ENCODE measurements around the gene MXRA7.
A peak's percentile ranks its signal among the peaks of the same experiment; 100 is the strongest.
"Not testable (repeated sequence)": the region's sequence is repeated elsewhere in the genome, so short reads cannot be mapped to it uniquely, and the experiment has no call there.

Gene MXRA7

DNA sequence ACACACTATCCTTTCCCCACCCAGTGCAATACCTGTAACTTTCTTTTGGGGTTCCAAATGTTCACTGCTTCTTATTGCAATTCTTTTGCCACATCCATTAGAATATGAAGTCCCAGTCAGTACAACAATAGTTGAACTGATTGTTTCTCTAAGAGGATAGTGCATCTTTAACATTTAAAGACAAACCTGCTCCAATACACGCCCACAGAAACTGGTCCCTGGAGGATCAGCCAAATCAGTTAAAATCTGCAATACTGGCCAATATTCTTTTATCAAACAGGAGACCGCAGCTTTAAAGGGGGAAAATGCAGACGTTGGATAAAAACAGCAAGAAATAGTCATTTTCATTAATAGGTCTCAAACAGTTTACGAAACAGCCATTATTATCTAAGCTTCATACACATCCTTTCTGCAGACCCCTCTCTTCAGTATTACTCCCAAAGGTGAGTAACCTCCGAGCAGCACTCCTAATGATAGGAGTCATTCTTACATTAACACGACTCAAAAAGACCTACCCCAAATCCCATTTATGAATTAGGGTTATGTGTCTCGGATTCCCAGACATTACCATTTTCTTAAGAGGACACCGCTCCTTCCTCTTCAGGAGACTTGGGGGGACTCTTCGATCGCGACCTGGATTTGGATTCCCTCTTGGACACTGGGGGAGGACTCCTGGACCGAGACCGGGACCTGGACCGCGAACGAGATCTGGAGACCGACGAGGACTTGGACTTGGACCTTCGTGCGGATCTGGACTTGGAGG lies 25.0 kb upstream of the MXRA7 start:
- DNase-seq = no peak

DNA sequence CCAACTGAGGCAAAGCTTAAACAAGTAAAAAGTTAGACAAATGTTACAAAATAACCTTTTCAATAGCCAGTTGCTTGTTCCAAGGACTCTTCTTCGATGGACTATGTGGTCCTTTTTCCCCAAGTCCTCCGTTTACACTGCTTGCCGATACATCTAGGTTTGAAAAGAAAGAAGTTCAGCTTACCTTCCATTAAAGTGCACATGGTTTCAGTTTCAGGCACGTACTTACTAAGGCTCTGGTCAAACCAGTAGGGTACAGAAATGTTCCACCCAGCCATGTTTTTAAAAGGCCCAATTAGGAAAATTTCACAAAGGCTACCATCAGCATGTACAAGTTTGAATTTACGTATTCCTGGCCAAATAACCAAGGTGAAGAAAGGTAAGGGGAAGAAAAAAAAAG lies 24.2 kb upstream of the MXRA7 start:
- DNase-seq = no peak

DNA sequence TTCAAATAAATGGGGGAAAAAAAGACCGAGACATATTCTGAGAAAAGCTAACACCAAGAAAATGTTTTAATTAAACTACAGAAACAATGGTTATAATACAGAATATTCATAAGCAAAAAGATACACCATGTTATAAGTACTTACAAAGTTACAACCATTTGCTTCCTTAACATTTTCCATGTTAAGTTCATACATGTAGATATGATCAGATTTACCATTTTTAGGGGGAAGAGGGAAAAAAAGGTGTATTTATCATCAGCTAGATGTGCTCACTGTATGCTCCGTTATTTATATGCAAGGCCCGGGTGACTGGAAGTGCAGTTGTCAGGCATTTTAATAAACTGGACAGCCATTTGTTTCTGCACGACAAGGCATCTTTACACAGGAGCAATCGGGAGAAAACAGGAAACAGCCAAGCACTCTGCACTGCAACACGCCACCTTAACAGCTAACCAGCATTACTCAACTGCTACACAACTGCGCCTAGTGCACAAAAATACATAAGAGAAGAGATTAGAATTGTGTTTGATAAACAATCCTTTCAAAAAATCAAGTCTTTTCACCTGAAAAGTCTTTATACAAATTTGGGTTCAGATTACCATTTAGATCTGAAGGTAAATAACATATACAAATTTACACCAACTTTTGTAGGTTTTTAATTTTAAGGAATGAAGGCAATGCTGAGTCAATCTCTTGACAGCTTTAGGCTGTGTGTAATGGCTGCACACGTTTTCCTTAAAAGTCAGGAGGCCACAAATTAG lies 23.5 kb upstream of the MXRA7 start:
- DNase-seq = no peak

DNA sequence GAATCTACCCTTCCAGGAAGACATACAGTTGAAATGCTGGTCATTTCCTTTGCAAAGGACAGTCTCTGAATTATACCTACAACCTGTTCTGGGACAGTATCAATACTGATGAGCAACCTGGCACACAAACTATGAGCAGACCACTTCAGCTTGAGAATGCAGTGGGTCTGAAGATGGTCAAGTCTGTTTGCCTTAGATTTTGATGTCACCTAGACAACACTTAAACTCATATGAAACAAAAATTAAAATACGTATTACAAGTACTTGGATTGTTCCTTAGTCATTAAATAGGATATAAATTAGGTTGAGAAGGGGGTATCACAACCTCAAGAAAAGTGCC lies 22.8 kb upstream of the MXRA7 start:
- DNase-seq = no peak

DNA sequence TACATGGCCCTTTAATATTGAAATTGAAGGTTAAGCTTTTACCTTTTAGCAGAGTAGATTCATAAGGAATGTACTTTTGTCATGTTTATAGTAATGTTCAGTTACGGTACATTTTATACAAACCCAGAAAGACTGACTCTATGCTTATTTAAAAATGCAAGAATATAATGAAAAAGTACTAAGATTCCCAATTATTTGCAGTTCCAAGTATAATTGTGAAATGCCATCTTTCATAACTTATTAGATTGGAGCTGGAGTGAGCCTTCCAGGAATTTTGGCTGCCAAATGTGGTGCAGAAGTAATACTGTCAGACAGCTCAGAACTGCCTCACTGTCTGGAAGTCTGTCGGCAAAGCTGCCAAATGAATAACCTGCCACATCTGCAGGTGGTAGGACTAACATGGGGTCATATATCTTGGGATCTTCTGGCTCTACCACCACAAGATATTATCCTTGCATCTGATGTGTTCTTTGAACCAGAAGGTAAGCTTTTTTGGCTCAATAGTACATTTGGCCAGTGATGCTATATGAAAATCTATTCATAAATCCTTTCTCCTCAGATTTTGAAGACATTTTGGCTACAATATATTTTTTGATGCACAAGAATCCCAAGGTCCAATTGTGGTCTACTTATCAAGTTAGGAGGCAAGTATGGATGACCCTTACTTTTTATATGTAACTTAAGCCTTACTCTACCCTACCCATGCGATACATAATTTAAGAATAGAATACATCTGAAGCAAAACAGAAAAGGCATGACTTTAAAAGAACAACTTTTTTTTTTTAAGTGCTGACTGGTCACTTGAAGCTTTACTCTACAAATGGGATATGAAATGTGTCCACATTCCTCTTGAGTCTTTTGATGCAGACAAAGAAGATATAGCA lies 22.2 kb upstream of the MXRA7 start:
- DNase-seq = no peak

DNA sequence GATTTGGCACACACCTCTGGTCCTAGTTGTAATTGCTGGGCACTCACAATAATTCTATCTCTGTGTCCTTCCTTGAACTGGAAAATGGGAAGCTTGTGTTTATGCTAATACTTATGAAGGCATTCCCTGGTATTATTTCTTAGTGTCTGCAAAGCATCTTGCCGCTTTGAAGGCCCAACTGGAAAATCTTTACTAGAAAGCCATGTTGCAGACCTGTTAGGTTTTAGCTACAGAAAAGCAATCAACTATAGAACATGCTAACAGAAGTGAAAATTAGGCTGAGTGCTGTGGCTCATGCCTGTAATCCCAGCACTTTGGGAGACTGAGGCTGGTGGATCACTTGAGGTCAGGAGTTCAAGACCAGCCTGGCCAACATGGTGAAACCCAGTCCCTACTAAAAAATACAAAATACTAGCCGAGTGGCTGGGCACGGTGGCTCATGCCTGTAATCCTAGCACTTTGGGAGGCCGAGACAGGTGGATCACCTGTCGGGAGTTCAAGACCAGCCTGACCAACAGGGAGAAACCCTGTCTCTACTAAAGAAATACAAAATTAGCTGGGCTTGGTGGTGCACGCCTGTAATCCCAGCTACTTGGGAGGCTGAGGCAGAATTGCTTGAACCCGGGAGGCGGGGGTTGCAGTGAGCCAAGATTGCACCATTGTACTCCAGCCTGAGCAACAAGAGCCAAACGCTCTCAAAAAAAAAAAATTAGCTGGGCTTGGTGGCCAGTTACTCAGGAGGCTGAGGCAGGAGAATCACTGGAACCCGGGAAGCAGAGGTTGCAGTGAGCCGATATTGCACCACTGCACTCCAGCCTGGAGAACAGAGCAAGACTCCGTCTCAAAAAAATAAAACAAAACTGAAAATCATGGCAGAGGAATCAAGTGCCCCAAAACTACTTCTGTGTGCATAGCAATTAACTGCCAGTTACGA lies 21.3 kb upstream of the MXRA7 start:
- not testable (repeated sequence) for DNase-seq

DNA sequence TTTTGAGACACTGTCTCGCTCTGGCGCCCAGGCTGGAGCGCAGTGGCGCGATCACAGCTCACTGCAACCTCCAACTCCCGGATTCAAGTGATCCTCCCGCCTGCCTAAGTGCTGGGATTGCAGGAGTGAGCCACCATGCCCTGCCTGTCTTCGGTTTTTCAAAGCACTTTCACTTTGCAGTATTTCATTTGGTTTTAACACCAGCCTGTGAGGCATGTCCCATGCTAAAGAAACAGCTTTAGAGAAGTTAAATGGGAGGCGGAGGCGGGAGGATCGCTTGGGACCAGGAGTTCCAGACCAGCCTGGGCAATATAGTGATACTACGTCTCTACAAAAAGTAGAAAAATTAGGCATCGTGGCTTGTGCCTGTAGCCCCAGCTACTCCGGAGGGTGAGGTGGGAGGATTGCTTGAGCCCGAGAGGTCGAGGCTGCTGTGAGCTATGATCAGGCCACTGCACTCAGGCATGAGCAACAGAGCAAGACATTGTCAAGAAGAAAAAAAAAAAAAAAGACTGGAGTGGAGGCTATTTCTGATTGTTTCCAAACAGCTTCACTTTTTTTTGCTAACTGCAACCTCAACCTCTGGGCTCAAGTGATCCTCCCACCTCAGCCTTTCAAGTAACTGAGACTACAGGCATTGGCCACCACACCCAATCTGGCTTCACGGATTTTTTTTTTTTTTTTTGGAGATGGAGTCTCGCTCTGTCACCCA lies 17.1 kb upstream of the MXRA7 start:
- no peak for DNase-seq

DNA sequence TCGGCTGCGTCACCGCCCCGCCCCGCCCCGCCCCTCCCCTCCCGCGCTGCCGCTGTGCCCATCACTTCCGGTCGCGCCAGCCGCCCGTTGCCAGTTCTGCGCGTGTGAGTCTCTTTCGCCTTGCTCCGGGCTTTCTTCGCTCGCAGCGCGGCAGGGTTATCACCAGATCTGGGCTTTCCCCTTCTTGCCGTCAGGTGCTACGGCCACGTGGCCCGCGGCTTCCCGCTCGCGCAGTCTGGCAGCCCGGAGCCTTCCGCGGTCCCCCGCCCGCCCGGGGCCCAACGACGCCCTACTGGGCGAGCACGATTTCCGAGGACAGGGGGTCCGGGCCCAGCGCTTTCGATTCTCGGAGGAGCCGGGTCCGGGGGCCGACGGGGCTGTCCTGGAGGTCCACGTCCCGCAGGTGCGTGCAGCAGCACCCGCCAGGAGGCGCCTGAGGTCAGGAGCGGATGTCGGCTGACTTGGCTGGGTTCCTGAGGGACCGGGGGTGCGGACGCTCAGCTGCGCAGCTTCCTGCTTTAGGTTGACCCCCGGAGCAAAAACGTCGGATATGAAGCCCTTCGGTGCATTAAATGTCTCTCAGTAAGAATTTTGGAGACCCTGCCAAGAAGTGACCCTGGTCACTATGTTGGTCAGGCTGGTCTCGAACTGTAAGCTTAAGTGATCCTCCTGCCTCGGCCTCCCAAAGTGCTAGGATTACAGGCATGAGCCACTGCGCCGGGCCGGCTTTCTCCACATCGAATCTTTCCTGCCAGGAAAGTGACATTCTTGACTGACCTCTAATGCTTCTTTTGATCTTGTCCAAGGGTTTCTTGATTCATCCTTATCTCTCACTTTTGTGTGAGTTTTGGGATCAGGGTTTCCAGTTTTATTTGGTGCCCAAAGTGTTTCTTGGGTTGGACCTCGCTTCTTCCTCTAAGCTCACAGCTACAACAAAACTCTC lies 16.3 kb upstream of the MXRA7 start, which contains the start of gene METTL23:
TSS of gene METTL23 (plus strand) at position 64 of the 943 bp plus-strand sequence. CDS start 2,872 bp downstream, outside the sequence.
- peak; percentile 87 for DNase-seq

DNA sequence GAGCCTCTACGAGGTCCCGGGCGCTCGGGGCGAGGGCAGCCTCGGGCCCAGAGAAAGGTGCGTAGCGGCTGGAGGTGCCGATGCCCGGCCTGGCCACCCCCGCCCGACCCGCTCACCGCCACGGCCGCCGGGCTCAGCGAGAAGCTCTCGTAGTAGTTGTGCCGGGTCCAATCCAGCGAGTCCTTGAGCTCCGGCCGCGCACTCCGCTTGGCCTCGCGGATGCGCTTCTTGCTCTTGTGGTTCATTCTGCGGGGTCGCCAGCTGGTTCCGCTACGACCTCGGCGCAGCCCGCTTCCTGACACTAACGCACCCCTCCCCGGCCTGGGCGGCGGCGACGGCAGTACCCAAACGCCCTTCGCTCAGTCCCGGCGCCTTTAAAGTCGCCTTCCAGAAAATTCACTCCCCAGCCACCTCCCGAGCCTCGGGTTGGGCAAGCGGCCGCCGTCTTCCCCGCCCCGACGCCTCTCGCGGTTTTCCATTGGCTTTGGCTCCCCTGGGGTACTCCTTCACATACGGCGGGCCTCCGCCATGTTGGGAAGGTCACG lies 15.5 kb upstream of the MXRA7 start, which contains the start of gene JMJD6:
TSS of gene JMJD6 (minus strand) at position 376 of the 545 bp plus-strand sequence. CDS start at position 245, 131 bp downstream.
- DNase-seq = no peak

DNA sequence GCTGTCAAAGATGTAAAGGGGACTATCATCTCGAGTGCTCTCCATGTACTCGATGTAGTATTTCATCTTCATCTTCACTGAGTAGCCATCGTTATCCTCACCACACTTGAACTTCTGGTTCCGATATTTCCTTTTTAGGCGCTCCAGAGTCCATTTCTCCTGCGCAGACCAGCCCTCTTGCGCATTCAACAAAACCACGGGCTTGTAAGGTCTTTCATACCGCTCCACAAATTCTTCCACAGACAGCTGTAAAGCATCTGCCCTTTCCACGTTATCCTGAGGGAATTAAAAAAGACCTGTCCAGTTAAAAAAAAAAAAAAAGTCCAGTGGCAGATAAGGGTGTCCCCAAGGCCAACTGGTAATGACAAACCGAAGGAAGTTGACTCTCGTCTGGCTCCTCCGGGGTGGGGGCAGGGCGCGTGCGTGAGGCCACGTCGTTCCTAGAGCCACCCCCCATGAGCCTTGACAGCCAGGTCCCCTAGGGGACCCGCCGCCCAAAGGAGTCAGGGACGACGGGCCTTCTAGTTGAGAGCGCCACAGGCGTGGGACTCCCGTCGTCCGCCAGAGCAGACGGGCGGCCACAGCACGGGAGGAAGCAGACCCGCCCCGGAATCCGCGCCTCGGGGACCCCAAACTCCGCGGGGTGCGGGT lies 14.9 kb upstream of the MXRA7 start:
- peak; percentile 64 for DNase-seq

DNA sequence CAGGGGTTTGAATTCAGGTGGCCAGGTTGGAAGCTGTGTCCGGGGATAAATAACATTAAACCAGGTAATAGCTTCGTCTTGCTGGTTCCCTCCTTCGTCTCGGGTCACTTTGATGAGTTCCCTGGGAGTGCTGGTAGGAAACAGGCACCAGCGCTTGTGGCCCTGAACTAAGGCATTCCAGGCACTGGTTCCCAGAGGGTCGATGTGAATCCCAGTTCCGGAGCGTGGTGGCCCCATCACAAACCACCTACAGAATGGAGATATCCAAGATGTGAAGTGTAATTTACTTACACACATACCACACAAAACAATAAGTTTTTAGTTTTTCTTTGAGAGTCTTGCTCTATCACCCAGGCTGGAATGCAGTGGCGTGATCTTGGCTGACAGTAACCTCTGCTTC lies 13.0 kb upstream of the MXRA7 start:
- DNase-seq = no peak

DNA sequence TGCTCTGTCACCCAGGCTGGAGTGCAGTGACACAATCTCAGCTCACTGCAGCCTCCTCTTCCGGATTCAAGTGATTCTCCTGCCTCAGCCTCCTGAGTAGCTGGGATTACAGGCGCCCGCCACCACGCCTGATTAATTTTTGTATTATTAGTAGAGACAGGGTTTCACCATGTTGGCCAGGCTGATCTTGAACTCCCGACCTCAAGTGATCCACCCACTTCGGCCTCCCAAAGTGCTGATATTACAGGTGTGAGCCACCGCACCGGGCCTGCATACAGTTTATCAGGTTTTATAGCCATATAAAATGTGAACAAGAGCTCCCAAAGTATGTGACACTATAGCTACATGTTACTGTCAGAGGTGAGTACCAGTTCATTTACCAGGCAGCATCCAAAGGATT lies 12.2 kb upstream of the MXRA7 start:
- not testable (repeated sequence) for DNase-seq

DNA sequence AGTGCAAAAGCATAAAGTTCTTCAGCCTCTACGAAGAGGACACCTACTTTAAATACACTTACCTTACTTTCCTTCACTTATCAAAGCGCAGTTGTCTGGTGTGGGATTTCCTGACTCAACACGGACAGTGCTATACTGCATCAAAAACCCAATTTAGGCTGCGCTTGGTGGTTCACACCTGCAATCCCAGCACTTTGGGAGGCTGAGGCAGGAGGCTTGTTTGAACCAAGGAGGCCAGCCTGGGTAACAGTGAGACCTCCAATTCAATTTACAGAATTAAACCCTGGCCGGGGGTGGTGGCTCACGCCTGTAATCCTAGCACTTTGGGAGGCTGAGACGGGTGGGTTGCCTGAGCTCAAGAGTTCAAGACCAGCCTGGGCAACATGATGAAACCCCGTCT lies 11.5 kb upstream of the MXRA7 start:
- no peak for DNase-seq

DNA sequence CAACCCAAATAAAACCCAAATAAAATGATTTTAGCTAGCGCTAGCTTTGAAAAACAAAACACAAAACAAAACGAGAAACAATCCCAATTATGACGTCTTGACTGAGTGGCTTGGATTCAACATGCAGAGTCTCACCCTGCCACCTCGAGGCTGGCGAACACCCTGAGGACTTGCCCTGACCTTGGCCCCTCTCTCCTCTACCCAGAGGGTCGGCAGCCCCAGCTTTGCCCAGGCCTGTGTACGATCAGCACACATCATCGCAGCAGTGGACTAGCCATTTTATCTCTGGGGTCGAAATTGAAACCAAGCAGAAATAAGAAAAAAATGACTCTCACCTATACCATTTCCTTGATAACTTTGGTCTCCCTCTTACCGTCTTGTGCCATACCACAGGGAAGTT lies 10.7 kb upstream of the MXRA7 start:
- DNase-seq = no peak

DNA sequence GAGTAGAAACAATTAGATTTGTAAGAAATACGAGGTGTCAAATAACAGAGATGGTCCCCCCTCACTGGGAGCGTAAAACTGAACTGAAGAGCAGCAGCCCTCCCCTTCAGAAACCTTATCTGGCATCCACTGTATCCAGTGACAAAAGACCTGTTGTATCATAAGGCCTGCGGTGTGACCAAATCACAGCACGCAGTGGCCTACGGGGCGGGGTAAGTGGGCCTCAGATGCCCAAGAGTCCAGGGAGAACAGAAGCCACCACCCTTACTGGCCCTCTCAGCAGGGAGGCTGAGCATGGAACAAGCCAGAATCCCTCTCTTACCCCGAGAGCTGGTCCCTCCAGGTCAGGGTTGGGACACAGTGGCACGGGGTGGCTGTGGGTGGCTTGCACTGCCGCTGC lies 10.2 kb upstream of the MXRA7 start:
- DNase-seq = no peak

DNA sequence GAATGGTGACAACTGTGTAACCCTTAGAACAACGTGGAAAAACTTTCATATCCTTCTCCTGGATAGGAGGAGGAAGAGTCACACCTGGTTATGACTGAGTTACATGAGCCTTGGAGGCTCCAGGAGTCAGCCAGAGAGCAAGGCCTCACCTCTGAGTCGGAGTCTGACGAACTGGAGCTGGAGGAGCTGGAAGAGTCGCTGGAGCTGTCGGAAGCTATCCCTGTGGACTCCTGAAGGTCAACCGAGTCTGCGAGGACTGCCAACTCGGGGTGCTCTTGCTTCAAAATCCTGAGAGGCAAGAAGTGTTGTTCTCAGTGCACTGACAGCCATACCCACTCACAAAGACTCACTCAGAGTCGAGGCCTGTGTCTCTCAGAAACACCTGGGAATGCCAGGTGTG lies 9.4 kb upstream of the MXRA7 start:
- no peak for DNase-seq

DNA sequence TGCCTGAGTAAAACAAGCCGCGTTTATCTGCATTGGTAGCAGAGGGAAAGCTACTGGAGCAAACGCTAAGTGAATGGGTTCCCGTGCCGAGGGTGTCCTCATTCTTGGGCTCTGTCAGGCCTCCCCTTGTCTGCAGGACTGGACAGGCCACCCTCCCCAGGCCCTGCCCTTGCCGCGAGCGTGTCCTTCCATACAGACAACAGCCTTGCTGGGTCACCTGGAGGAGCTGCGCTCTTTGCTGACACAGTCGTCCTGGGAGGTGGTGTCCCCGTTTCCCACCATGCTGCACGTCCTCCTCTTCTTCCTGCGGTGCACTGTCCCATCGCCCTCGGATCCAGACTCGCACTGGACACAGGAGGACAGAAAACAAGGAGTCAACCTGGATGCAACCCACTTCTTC lies 7.8 kb upstream of the MXRA7 start:
- DNase-seq = no peak

DNA sequence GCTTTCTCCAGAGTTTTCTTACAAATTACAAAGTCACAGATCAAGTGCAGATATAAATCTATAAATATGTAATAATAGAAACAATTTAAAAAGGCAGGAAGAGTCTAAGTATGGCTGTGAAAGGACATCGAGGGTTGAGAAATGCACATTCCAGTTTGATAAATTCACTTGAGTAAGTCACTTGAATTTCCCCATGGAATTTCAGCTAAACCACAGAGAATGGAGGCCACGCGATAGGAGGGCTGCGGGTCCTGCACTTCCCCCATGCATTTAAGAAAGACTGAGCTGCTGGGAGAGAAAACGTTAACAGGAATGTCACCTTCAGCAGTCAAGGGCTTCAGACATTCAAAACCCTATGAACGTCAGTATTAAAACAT lies 6.1 kb upstream of the MXRA7 start:
- no peak for DNase-seq

DNA sequence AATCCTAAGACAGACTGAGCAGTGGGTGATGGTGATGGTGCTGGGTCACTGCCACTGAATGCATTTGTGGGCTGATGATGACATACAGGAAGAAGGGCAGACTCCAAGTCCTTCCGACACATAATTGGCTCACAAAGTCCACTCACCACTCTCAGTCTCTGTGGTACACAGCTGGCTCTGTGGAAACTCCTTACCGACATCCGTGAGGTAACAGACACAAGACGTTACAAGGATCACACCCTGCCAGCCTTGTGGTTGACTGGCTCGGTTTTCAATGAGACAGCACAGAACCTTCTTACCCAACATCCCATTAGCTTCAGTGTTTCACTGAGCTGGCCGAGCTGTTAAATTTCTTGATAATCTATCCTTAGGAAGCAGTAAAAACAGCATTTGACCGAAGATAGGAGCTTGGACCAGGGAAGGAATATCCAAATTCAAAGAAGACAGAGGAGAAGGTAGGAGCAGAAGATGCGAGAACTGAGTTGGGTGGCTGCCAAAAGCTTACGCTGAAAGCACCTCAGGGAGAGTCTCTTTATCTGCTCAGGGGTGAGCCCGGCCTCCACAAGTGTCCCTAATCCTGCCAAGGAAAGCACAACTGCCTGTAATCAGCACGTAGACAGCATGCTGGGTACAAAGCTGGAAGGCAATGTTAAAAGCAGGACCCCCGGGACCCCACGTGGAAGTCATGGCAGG lies 5.5 kb upstream of the MXRA7 start:
- DNase-seq = peak; percentile 37
